ENCODE data around the gene CEP85L. TPM values are rescaled to one million over a fixed set of nuclear protein-coding genes. Genes with fewer than 3 reads are reported as not detected.

CEP85L gene
- total RNA-seq, 4 donors from 2014 or later, result 12.6 to 16.2 (median 13.4) TPM

GRCh38 chr6:118589649-118590365 is 61.6 kb downstream of the CEP85L start:
- Histone ChIP-seq H3K9me3 (no peaks in the 10 kb centered on the region), H3K27ac (replicated peaks in 1 of 4) (no peak overlapping the region), H3K4me3 (no peak overlapping the region), H3K36me3 (no peaks in the 10 kb centered on the region), H3K4me1 (peaks cover 0 to 20% (median 18%) of the 10 kb centered on the region in 4 donors), H3K27me3 (no peaks in the 10 kb centered on the region)
- no peak for TF ChIP-seq CTCF (IDR thresholded peaks at IDR 0.05)
- 62% methylated on average over 6 of the region's 6 CpGs for WGBS
- DNase-seq (ENCODE audit: extremely low spot score), result no peak
- intact Hi-C loops (cut with DNase I), result loop anchor here (10.0 kb wide), 1 partner anchor 185 kb away; no protein-coding TSS in a partner anchor

- H3K27ac ChIP-seq (replicated peaks in 1 of 4), result no peak overlapping the region
- H3K4me3 ChIP-seq, result no peak overlapping the region
- H3K27me3 ChIP-seq, result no peaks in the 10 kb centered on the region
- intact Hi-C loops (cut with DNase I), result loop anchor here (10.0 kb wide), 1 partner anchor 186 kb away; no protein-coding TSS in a partner anchor
- TF ChIP-seq EP300 (IDR thresholded peaks at IDR 0.05) (no peak), POLR2AphosphoS5 (IDR thresholded peaks at IDR 0.05) (no peak), POLR2A (IDR thresholded peaks at IDR 0.05; ENCODE audit: low read depth) (no peak)
- H3K36me3 ChIP-seq, result no peaks in the 10 kb centered on the region
- 59% methylated on average over 4 of the region's 4 CpGs for WGBS
- peaks cover 0 to 20% (median 18%) of the 10 kb centered on the region in 4 donors for H3K4me1 ChIP-seq
- H3K9me3 ChIP-seq, result no peaks in the 10 kb centered on the region
- no peak for DNase-seq (ENCODE audit: extremely low spot score)
Measured at GRCh38 chr6:118589186-118589585, 62.2 kb downstream of the CEP85L start.

- H3K4me1 ChIP-seq, result peaks cover 0 to 20% (median 18%) of the 10 kb centered on the region in 4 donors
- TF ChIP-seq CTCF (IDR thresholded peaks at IDR 0.05) (no peak), EP300 (IDR thresholded peaks at IDR 0.05) (no peak), POLR2AphosphoS5 (IDR thresholded peaks at IDR 0.05) (no peak), POLR2A (IDR thresholded peaks at IDR 0.05; ENCODE audit: low read depth) (no peak)
- H3K9me3 ChIP-seq, result no peaks in the 10 kb centered on the region
- H3K4me3 ChIP-seq, result no peak overlapping the region
- intact Hi-C loops (cut with DNase I), result loop anchor here (10.0 kb wide), 1 partner anchor 186 kb away; no protein-coding TSS in a partner anchor
- no peaks in the 10 kb centered on the region for H3K36me3 ChIP-seq
- peak; percentile 10 for DNase-seq (ENCODE audit: extremely low spot score)
- H3K27ac ChIP-seq (replicated peaks in 1 of 4), result no peak overlapping the region
- 87% methylated on average over 5 of the region's 5 CpGs for WGBS
- no peaks in the 10 kb centered on the region for H3K27me3 ChIP-seq
Measured at GRCh38 chr6:118588626-118589025, 62.8 kb downstream of the CEP85L start.

GRCh38 chr6:118586746-118587485 is 64.5 kb downstream of the CEP85L start:
- DNase-seq (ENCODE audit: extremely low spot score), result no peak
- intact Hi-C loops (cut with DNase I), result loop anchor here (10.0 kb wide), 1 partner anchor 188 kb away; no protein-coding TSS in a partner anchor
- H3K4me1 ChIP-seq, result peaks cover 0 to 24% (median 19%) of the 10 kb centered on the region in 4 donors
- no peaks in the 10 kb centered on the region for H3K9me3 ChIP-seq
- WGBS, result 97% methylated on average over 5 of the region's 5 CpGs
- H3K27ac ChIP-seq (replicated peaks in 1 of 4), result no peak overlapping the region
- no peaks in the 10 kb centered on the region for H3K27me3 ChIP-seq
- no peak overlapping the region for H3K4me3 ChIP-seq
- TF ChIP-seq CTCF (IDR thresholded peaks at IDR 0.05) (no peak), POLR2AphosphoS5 (IDR thresholded peaks at IDR 0.05) (no peak), POLR2A (IDR thresholded peaks at IDR 0.05; ENCODE audit: low read depth) (no peak), EP300 (IDR thresholded peaks at IDR 0.05) (no peak)
- H3K36me3 ChIP-seq, result no peaks in the 10 kb centered on the region

GRCh38 chr6:118584911-118585310 is 66.5 kb downstream of the CEP85L start:
- H3K36me3 ChIP-seq, result no peaks in the 10 kb centered on the region
- DNase-seq (ENCODE audit: extremely low spot score), result peak; percentile 72
- 96% methylated on average over 5 of the region's 5 CpGs for WGBS
- peaks cover 9 to 29% (median 26%) of the 10 kb centered on the region in 4 donors for H3K4me1 ChIP-seq
- H3K4me3 ChIP-seq, result no peak overlapping the region
- intact Hi-C loops (cut with DNase I), result loop anchor here (10.0 kb wide), 1 partner anchor 190 kb away; no protein-coding TSS in a partner anchor
- no peaks in the 10 kb centered on the region for H3K27me3 ChIP-seq
- H3K9me3 ChIP-seq, result peaks cover 0 to 2% (median under 1%) of the 10 kb centered on the region in 4 donors
- TF ChIP-seq EP300 (IDR thresholded peaks at IDR 0.05) (no peak), CTCF (IDR thresholded peaks at IDR 0.05) (no peak), POLR2A (IDR thresholded peaks at IDR 0.05; ENCODE audit: low read depth) (no peak), POLR2AphosphoS5 (IDR thresholded peaks at IDR 0.05) (no peak)
- no peak overlapping the region for H3K27ac ChIP-seq (replicated peaks in 1 of 4)
